Liver (tissue), 9 donors: ENCODE results near the gene UBQLN3. TPM values are rescaled to one million over a fixed set of nuclear protein-coding genes. Genes with fewer than 3 reads are reported as not detected.

Source experiments
- DNase-seq: peaks from one replicate; pipeline ENCODE4 v3.0.0-alpha.2; 2017; ENCODE audit warnings: low spot score
- H3K27ac ChIP-seq, 2 donors: one replicate each; pipeline ENCODE4 v1.7.0; 2013; ENCODE audit warnings: inconsistent platforms in 2 of 2, low read length in 2 of 2, control low read depth in 1 of 2, low read depth in 1 of 2, mild to moderate bottlenecking in 1 of 2
- H3K27me3 ChIP-seq, 4 donors: one replicate each; pipeline versions ENCODE4 v1.6.1 to v1.7.0; 2013; ENCODE audit warnings: low read length in 3 of 4, inconsistent platforms in 1 of 4, mild to moderate bottlenecking in 1 of 4, moderate library complexity in 1 of 4; ENCODE audit not compliant: control insufficient read depth in 4 of 4, insufficient read depth in 4 of 4
- H3K36me3 ChIP-seq, 4 donors: one replicate each; pipeline versions ENCODE4 v1.6.1 to v1.7.0; 2013; ENCODE audit warnings: low read length in 3 of 4, mild to moderate bottlenecking in 3 of 4, low read depth in 1 of 4, moderate library complexity in 1 of 4; ENCODE audit not compliant: control insufficient read depth in 4 of 4, insufficient read depth in 3 of 4
- H3K4me1 ChIP-seq, 4 donors: one replicate each; pipeline versions ENCODE4 v1.6.1 to v1.7.0; 2013; ENCODE audit warnings: low read length in 3 of 4, mild to moderate bottlenecking in 3 of 4, moderate library complexity in 1 of 4; ENCODE audit not compliant: control insufficient read depth in 4 of 4, insufficient read depth in 4 of 4
- H3K4me3 ChIP-seq, 3 donors: one replicate each; pipeline versions ENCODE4 v1.6.1 to v1.7.0; 2013; ENCODE audit warnings: low read length in 3 of 3, control low read depth in 1 of 3, low read depth in 1 of 3, mild to moderate bottlenecking in 1 of 3
- H3K9ac ChIP-seq, 2 donors: one replicate each; pipeline ENCODE4 v1.7.0; 2013; ENCODE audit warnings: low read length in 2 of 2, mild to moderate bottlenecking in 2 of 2, moderate library complexity in 2 of 2, control low read depth in 1 of 2, low read depth in 1 of 2
- H3K9me3 ChIP-seq, 4 donors: one replicate each; pipeline versions ENCODE4 v1.6.1 to v1.7.0; 2013; ENCODE audit warnings: low read length in 3 of 4; ENCODE audit not compliant: control insufficient read depth in 4 of 4
- EGR1 ChIP-seq, 2 donors: IDR thresholded peaks; 2 replicates each; pipeline ENCODE4 v1.6.1; 2016 to 2018; ENCODE audit warnings: antibody characterized with exemption in 2 of 2, low read depth in 2 of 2
- GABPA ChIP-seq, 2 donors: IDR thresholded peaks in 1 of 2; conservative IDR thresholded peaks in 1 of 2; 2 replicates each; pipeline ENCODE4 v1.6.1; 2016; ENCODE audit warnings: antibody characterized with exemption in 2 of 2, mild to moderate bottlenecking in 1 of 2, moderate library complexity in 1 of 2
- HNF4A ChIP-seq, 2 donors: conservative IDR thresholded peaks; 2 replicates each; pipeline ENCODE4 v1.6.1; 2016; ENCODE audit warnings: antibody characterized with exemption in 2 of 2, mild to moderate bottlenecking in 2 of 2
- HNF4G ChIP-seq: IDR thresholded peaks from 2 replicates; pipeline ENCODE4 v1.6.1; 2016; ENCODE audit warnings: antibody characterized with exemption
- MAX ChIP-seq: IDR thresholded peaks from 2 replicates; pipeline ENCODE4 v1.6.1; 2016; ENCODE audit warnings: antibody characterized with exemption
- NR2F2 ChIP-seq: IDR thresholded peaks from 2 replicates; pipeline ENCODE4 v1.6.1; 2016; ENCODE audit warnings: antibody characterized with exemption
- RAD21 ChIP-seq, 2 donors: IDR thresholded peaks; 2 replicates each; pipeline ENCODE4 v1.6.1; 2016; ENCODE audit warnings: antibody characterized with exemption in 2 of 2, mild to moderate bottlenecking in 2 of 2
- RXRA ChIP-seq, 2 donors: IDR thresholded peaks; 2 replicates each; pipeline ENCODE4 v1.6.1; 2017 to 2018; ENCODE audit warnings: antibody characterized with exemption in 2 of 2, mild to moderate bottlenecking in 1 of 2
- TAF1 ChIP-seq: conservative IDR thresholded peaks from 2 replicates; pipeline ENCODE4 v1.6.1; 2016; ENCODE audit warnings: antibody characterized with exemption, mild to moderate bottlenecking
- YY1 ChIP-seq: IDR thresholded peaks from 2 replicates; pipeline ENCODE4 v1.6.1; 2016; ENCODE audit warnings: antibody characterized with exemption, mild to moderate bottlenecking
- WGBS: extraction: QIAGEN DNeasy Blood & Tissue Kit; methylation state at CpG from one replicate; pipeline ENCODE4 v1.1.7; 2013; 5-methylcytosine and 5-hydroxymethylcytosine counted together
- polyA plus RNA-seq, 2 donors: library from polyadenylated mRNA; stranded (reverse) in 1 of 2; unstranded in 1 of 2; fragments of 200-250 nt in 1 of 2; fragments of >200 nt in 1 of 2; fragmentation: Nextera tagmentation in 1 of 2; extraction: Ambion mirVana in 1 of 2; gene quantifications; one replicate each; pipeline versions ENCODE4 v1.2.1 to v1.2.3, GENCODE V29; 2013 to 2015
- total RNA-seq, 2 donors: library from RNA; depleted of rRNA; stranded (reverse); fragments of >200 nt; gene quantifications; one replicate each; pipeline ENCODE4 v1.2.3, GENCODE V29; 2014
- donor health status: healthy.
- donor health status: healthy.
- donor health status: healthy.
- donor health status: healthy.
- donor health status: healthy.

The UBQLN3 gene
- total and polyA plus RNA-seq, 4 donors, result 0.09 to 0.33 TPM; not detected in 2

- no peaks in the 10 kb centered on the region for H3K27me3 ChIP-seq
- H3K9me3 ChIP-seq, result no peaks in the 10 kb centered on the region
- WGBS, result 66% methylated on average over 2 of the region's 2 CpGs
- H3K27ac ChIP-seq, result no peak overlapping the region
- no peaks in the 10 kb centered on the region for H3K4me1 ChIP-seq
- TF ChIP-seq NR2F2, result no peak
- no peak for TF ChIP-seq RAD21 (IDR thresholded peaks at IDR 0.05)
- no peak for TF ChIP-seq EGR1 (IDR thresholded peaks at IDR 0.05; ENCODE audit: low read depth in 2 of 2)
- TF ChIP-seq TAF1, result no peak
- TF ChIP-seq MAX, result no peak
- TF ChIP-seq YY1, result no peak
- H3K36me3 ChIP-seq, result no peaks in the 10 kb centered on the region
- no peak overlapping the region for H3K4me3 ChIP-seq
- DNase-seq, result no peak
- H3K9ac ChIP-seq, result no peak overlapping the region
Measured at GRCh38 chr11:5467527-5467926, 42.2 kb downstream of the UBQLN3 start.

DNA sequence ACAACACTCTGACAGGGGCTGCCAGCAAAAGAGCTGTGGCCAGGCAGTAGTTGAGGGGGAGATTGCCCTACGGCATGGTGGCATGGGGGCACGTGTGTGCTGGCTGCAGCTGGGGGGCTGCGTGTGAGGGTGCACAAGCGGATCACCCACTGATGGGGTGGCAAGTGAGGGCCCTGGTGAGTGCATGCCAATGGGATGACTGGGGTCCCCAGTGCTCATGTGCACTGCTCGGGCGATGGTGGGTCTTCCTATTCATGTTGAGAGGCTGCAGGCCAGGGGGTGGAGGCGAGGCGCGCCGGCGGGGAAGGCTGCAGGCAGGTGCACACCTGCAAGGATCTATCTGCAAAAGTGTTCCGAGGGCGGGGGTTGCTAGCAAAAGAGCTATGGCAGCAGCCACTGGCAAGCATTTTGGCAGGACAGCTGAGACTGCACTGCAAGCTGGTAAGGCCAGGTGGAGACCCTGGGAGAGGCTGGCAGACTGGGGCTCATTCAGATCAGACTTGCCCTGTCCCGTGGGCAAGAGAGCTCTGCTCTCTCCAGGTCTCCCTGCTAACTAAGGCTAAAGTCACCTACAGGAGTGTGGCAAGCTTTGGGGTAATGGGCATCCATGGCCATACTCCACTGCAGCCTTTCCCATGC is 48.7 kb downstream of the UBQLN3 start:
- 93% methylated on average over 14 of the region's 14 CpGs for WGBS
- Histone ChIP-seq H3K27ac (no peak overlapping the region), H3K9ac (no peak overlapping the region), H3K36me3 (no peaks in the 10 kb centered on the region), H3K27me3 (peaks cover 0 to 3% (median 0%) of the 10 kb centered on the region in 4 donors), H3K4me1 (no peaks in the 10 kb centered on the region), H3K4me3 (no peak overlapping the region), H3K9me3 (peaks cover 0 to 3% (median 0%) of the 10 kb centered on the region in 4 donors)
- TF ChIP-seq RXRA (IDR thresholded peaks at IDR 0.05) (no peak), YY1 (no peak), HNF4A (conservative IDR thresholded peaks at IDR 0.05) (no peak), HNF4G (no peak), NR2F2 (no peak), GABPA (IDR thresholded peaks at IDR 0.05 in 1 of 2, conservative IDR thresholded peaks at IDR 0.05 in 1 of 2) (no peak), TAF1 (no peak)
- no peak for DNase-seq

Other genes starting within 250 kb of the UBQLN3 start
- 10 to 100 TPM in 1 of 2 donors, not detected in 1; 82.7 TPM for gene HBE1, start 240.0 kb downstream of the UBQLN3 start, total RNA-seq
- gene HBE1, start 240.0 kb downstream of the UBQLN3 start, polyA plus RNA-seq, result not detected
- not detected for gene OR51B4, start 208.0 kb downstream of the UBQLN3 start, total RNA-seq
- gene OR51B4, start 208.0 kb downstream of the UBQLN3 start, polyA plus RNA-seq, result not detected
- under 1 TPM; 0.17 to 0.37 TPM for gene OR51B2, start 185.7 kb downstream of the UBQLN3 start, total RNA-seq
- gene OR51B2, start 185.7 kb downstream of the UBQLN3 start, polyA plus RNA-seq, result not detected
- gene OR51B5, start 166.4 kb downstream of the UBQLN3 start, total RNA-seq, result under 1 TPM; 0.17 to 0.23 TPM
- not detected for gene OR51B5, start 166.4 kb downstream of the UBQLN3 start, polyA plus RNA-seq
- gene OR51B6, start 158.4 kb downstream of the UBQLN3 start, total RNA-seq, result not detected
- gene OR51B6, start 158.4 kb downstream of the UBQLN3 start, polyA plus RNA-seq, result not detected
- not detected for gene OR51M1, start 126.1 kb downstream of the UBQLN3 start, total RNA-seq
- gene OR51M1, start 126.1 kb downstream of the UBQLN3 start, polyA plus RNA-seq, result not detected
- not detected for gene OR51Q1, start 87.8 kb downstream of the UBQLN3 start, total RNA-seq
- not detected for gene OR51Q1, start 87.8 kb downstream of the UBQLN3 start, polyA plus RNA-seq
- under 1 TPM; 0.23 to 0.33 TPM for gene OR51I1, start 68.4 kb downstream of the UBQLN3 start, total RNA-seq
- gene OR51I1, start 68.4 kb downstream of the UBQLN3 start, polyA plus RNA-seq, result not detected
- gene OR51I2, start 60.6 kb downstream of the UBQLN3 start, total RNA-seq, result not detected
- gene OR51I2, start 60.6 kb downstream of the UBQLN3 start, polyA plus RNA-seq, result not detected
- gene OR52D1, start 21.3 kb downstream of the UBQLN3 start, total RNA-seq, result not detected
- not detected for gene OR52D1, start 21.3 kb downstream of the UBQLN3 start, polyA plus RNA-seq
- under 1 TPM; 0.05 to 0.25 TPM for gene UBQLNL, start 6.7 kb upstream of the UBQLN3 start, total RNA-seq
- under 1 TPM; 0.03 to 0.08 TPM for gene UBQLNL, start 6.7 kb upstream of the UBQLN3 start, polyA plus RNA-seq
- gene OR52H1, start 38.6 kb upstream of the UBQLN3 start, total RNA-seq, result under 1 TPM; 0.14 to 0.33 TPM
- gene OR52H1, start 38.6 kb upstream of the UBQLN3 start, polyA plus RNA-seq, result not detected
- not detected for gene OR52B6, start 70.9 kb upstream of the UBQLN3 start, total RNA-seq
- gene OR52B6, start 70.9 kb upstream of the UBQLN3 start, polyA plus RNA-seq, result not detected
- 1 to 10 TPM in 1 of 2 donors, under 1 TPM in 1; 0.75 to 5.3 TPM for gene TRIM6, start 86.7 kb upstream of the UBQLN3 start, total RNA-seq
- gene TRIM6, start 86.7 kb upstream of the UBQLN3 start, polyA plus RNA-seq, result under 1 TPM; 0.39 to 0.40 TPM
- 1 to 10 TPM; 2.8 to 3.8 TPM for gene TRIM34, start 115.0 kb upstream of the UBQLN3 start, total RNA-seq
- gene TRIM34, start 115.0 kb upstream of the UBQLN3 start, polyA plus RNA-seq, result 1 to 10 TPM; 1.7 to 2.2 TPM
- gene TRIM5, start 175.1 kb upstream of the UBQLN3 start, total RNA-seq, result 10 to 100 TPM; 16.3 to 20.2 TPM
- 1 to 10 TPM; 7.8 to 9.9 TPM for gene TRIM5, start 175.1 kb upstream of the UBQLN3 start, polyA plus RNA-seq
- gene TRIM22, start 179.8 kb upstream of the UBQLN3 start, total RNA-seq, result 10 to 100 TPM; 11.5 to 21.6 TPM
- gene TRIM22, start 179.8 kb upstream of the UBQLN3 start, polyA plus RNA-seq, result 1 to 10 TPM; 3.6 to 7.6 TPM
- not detected for gene OR56B1, start 226.5 kb upstream of the UBQLN3 start, total RNA-seq
- not detected for gene OR56B1, start 226.5 kb upstream of the UBQLN3 start, polyA plus RNA-seq
- under 1 TPM in 1 of 2 donors, not detected in 1; 0.14 TPM for gene OR52N4, start 244.3 kb upstream of the UBQLN3 start, total RNA-seq
- gene OR52N4, start 244.3 kb upstream of the UBQLN3 start, polyA plus RNA-seq, result not detected